ENCODE measurements around the gene SNUPN.

GRCh38 chr15:75641603-75642002, 16.1 kb upstream of the SNUPN start:
- TF ChIP-seq CTCF (IDR thresholded peaks at IDR 0.05) (no peak), POLR2AphosphoS5 (IDR thresholded peaks at IDR 0.05) (no peak), POLR2A (IDR thresholded peaks at IDR 0.05) (no peak)
